Fibroblast of skin of abdomen (primary cell): ENCODE results near the gene MICOS13.

Experiments
- DNase-seq: peaks from one replicate; pipeline ENCODE4 v3.0.0-alpha.2; 2013

MICOS13 gene

GRCh38 chr19:5687360-5688198, 7.3 kb upstream of the MICOS13 start:
- DNase-seq = no peak

- peak; percentile 89 for DNase-seq
Observed at GRCh38 chr19:5686647-5687359, 6.5 kb upstream of the MICOS13 start.

GRCh38 chr19:5686326-5686646, 6.0 kb upstream of the MICOS13 start:
- DNase-seq = no peak

- DNase-seq = no peak
Observed at GRCh38 chr19:5684694-5685430, 4.5 kb upstream of the MICOS13 start.

- no peak for DNase-seq
Observed at GRCh38 chr19:5683177-5683886, 3.0 kb upstream of the MICOS13 start.

- no peak for DNase-seq
Observed at GRCh38 chr19:5682107-5682482, 1.8 kb upstream of the MICOS13 start.

- DNase-seq = no peak
Observed at GRCh38 chr19:5681391-5682106, 1.2 kb upstream of the MICOS13 start.

- DNase-seq = peak; percentile 21
Observed at GRCh38 chr19:5680084-5680436, 256 bp downstream of the MICOS13 start.

GRCh38 chr19:5679289-5680083, 830 bp downstream of the MICOS13 start:
- DNase-seq = no peak

- DNase-seq = no peak
Observed at GRCh38 chr19:5678071-5678718, 2.1 kb downstream of the MICOS13 start.

GRCh38 chr19:5677580-5677979, 2.7 kb downstream of the MICOS13 start:
- DNase-seq = no peak

- no peak for DNase-seq
Observed at GRCh38 chr19:5677136-5677535, 3.2 kb downstream of the MICOS13 start.

GRCh38 chr19:5676772-5677105, 3.6 kb downstream of the MICOS13 start:
- no peak for DNase-seq

GRCh38 chr19:5676105-5676771, 4.1 kb downstream of the MICOS13 start:
- no peak for DNase-seq

- DNase-seq = no peak
Observed at GRCh38 chr19:5674714-5675113, 5.6 kb downstream of the MICOS13 start.

- no peak for DNase-seq
Observed at GRCh38 chr19:5673752-5674151, 6.6 kb downstream of the MICOS13 start.

GRCh38 chr19:5672708-5673459, 7.4 kb downstream of the MICOS13 start:
- no peak for DNase-seq

GRCh38 chr19:5671600-5671999, 8.7 kb downstream of the MICOS13 start:
- DNase-seq = no peak

- no peak for DNase-seq
Observed at GRCh38 chr19:5669212-5669611, 11.1 kb downstream of the MICOS13 start.
